Endothelial cell (in vitro differentiated cells): ENCODE data around the gene CRMP1. TPM values are rescaled to one million over a fixed set of nuclear protein-coding genes. Genes with fewer than 3 reads are reported as not detected.

Source experiments
- DNase-seq: peaks from one replicate; pipeline ENCODE4 v3.0.0; 2021; ENCODE audit warnings: low spot score
- H3K27ac Mint-ChIP-seq: one replicate; pipeline ENCODE4 v1.8.0; 2021; ENCODE audit warnings: mixed read lengths, inconsistent platforms; ENCODE audit not compliant: unreplicated experiment
- H3K27me3 Mint-ChIP-seq: one replicate; pipeline ENCODE4 v1.8.0; 2021; ENCODE audit warnings: mild to moderate bottlenecking, moderate library complexity, mixed read lengths, inconsistent platforms; ENCODE audit not compliant: unreplicated experiment
- H3K36me3 Mint-ChIP-seq: one replicate; pipeline ENCODE4 v1.8.0; 2021; ENCODE audit warnings: mild to moderate bottlenecking, low read depth, mixed read lengths, inconsistent platforms; ENCODE audit not compliant: unreplicated experiment
- H3K4me1 Mint-ChIP-seq: one replicate; pipeline ENCODE4 v1.8.0; 2021; ENCODE audit warnings: mild to moderate bottlenecking, mixed read lengths, inconsistent platforms; ENCODE audit not compliant: unreplicated experiment
- H3K4me3 Mint-ChIP-seq: one replicate; pipeline ENCODE4 v1.8.0; 2021; ENCODE audit warnings: mild to moderate bottlenecking, mixed read lengths, inconsistent platforms; ENCODE audit not compliant: unreplicated experiment
- H3K9me3 Mint-ChIP-seq: one replicate; pipeline ENCODE4 v1.8.0; 2021; ENCODE audit warnings: mixed read lengths, inconsistent platforms; ENCODE audit not compliant: unreplicated experiment
- CTCF ChIP-seq: fragments of 200-600 bp; sonication (generic); IDR thresholded peaks from one replicate; pipeline ENCODE4 v1.5.0; 2021; ENCODE audit warnings: antibody characterized with exemption; ENCODE audit not compliant: unreplicated experiment
- total RNA-seq: library from RNA; stranded (reverse); fragmentation: NEBNext Ultra II Directional; extraction: Animal tissue kit (Norgen Biotek cat#: 25700); gene quantifications from one replicate; pipeline ENCODE4 v1.2.1, GENCODE V29; 2021; ENCODE audit not compliant: unreplicated experiment

Gene CRMP1
- total RNA-seq, 1 donor from 2014 or later: 71.2 TPM

DNA sequence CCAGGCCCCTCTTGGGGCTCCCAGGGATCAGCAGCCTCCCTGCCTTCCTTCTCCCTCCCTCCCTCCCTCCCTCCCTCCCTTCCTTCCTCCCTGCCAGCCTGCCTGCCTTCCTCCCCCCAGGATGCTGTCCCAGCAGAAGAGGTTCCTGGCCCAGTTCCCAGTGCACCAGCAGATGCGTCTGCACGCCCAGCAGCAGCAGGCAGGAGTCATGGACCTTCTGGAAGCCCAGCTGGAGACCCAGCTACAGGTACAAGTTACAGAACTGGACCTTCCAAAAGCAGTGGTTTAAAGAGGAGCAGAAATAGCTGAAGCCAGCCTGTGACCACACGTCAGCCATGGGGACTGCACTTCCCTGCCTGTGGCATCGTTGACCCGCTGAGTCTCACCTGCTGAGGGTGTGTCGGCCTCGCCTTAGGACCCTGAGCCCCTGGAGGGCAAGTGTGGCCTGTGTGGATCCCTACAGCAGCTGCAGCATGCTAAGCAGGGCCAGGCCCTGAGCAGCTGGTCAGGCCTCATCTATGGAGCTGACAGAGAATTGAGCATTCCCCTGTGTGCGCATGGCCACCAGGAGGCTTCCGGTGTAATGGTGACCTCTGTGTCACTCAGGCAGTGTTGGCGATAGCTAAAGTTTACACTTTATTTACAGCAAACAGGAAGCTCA is 84.7 kb downstream of the CRMP1 start:
- no peak overlapping the region for H3K27ac Mint-ChIP-seq
- TF ChIP-seq CTCF: no peak
- no peak overlapping the region for H3K4me3 Mint-ChIP-seq
- H3K27me3 Mint-ChIP-seq: peaks cover 3% of the 10 kb centered on the region
- peaks cover 10% of the 10 kb centered on the region for H3K4me1 Mint-ChIP-seq
- DNase-seq: no peak
- H3K36me3 Mint-ChIP-seq: peaks cover 38% of the 10 kb centered on the region
- H3K9me3 Mint-ChIP-seq: no peaks in the 10 kb centered on the region

DNA sequence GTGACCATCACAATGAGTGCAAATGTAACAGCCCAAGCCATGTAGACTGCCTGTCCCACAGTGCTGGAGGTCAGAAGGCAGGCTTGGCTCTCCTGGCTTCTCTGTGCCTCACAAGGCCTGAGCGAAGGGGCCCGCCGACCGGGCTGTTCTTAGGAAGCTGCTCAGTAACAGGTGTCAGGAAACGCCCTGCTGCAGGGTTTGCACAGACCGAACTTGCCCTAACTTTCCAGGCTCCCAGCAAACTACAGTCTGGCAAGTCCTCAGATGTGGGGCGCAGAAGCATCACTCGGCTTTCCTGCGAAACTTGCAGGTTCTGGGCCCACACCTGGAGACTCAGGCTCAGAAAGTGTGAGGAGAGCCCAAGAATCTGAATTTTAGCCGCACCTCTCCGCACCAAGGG is 87.6 kb downstream of the CRMP1 start:
- no peak for TF ChIP-seq CTCF
- Mint-ChIP-seq H3K4me3 (no peak overlapping the region), H3K9me3 (no peaks in the 10 kb centered on the region), H3K36me3 (peaks cover 34% of the 10 kb centered on the region), H3K4me1 (peaks cover 11% of the 10 kb centered on the region), H3K27me3 (peaks cover 3% of the 10 kb centered on the region), H3K27ac (no peak overlapping the region)
- no peak for DNase-seq

DNA sequence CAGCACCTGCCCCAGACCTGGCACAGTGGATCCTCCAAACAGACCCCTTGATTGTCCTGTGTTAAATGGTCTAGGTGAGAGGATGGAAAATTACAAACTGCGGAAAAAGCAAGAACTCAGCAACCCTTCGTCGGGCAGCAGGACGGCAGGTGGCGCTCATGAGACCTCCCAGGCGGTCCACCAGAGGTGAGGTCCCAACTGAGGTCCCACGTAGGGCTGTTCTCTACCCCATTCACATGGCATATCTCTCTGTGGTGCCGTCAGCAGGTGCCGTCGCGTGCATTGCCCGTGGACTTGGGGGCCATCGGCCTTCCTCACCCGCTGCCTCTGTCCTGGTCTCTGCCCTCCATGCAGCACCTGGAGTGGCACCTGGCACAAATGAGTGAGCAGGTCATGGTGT is 88.2 kb downstream of the CRMP1 start:
- Mint-ChIP-seq H3K27ac (no peak overlapping the region), H3K4me3 (no peak overlapping the region), H3K27me3 (no peaks in the 10 kb centered on the region), H3K36me3 (peaks cover 31% of the 10 kb centered on the region), H3K4me1 (peaks cover 11% of the 10 kb centered on the region), H3K9me3 (no peaks in the 10 kb centered on the region)
- no peak for DNase-seq
- no peak for TF ChIP-seq CTCF

DNA sequence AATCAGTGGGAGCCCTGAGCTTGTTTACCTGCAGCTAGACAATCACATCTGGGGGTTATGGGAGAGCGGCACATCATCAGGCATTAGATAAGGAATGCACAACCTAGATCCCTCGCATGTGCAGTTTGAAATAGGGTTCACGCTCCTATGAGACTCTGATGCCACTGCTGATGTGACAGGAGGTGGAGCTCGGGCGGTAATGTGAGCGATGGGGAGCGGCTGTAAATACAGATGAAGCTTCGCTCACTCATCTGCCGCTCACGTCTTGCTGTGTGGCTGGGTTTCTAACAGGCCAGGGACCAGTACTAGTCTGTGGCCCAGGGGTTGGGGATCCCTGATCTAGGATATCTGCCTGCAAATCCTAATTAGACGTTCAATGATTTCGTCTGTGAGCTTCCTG is 90.3 kb downstream of the CRMP1 start:
- H3K4me3 Mint-ChIP-seq: no peak overlapping the region
- H3K9me3 Mint-ChIP-seq: no peaks in the 10 kb centered on the region
- no peak for TF ChIP-seq CTCF

GRCh38 chr4:5801696-5802095 is 91.2 kb downstream of the CRMP1 start:
- no peak for DNase-seq
- peak overlapping the region; percentile 65 for H3K4me3 Mint-ChIP-seq
- TF ChIP-seq CTCF: no peak
- no peaks in the 10 kb centered on the region for H3K27me3 Mint-ChIP-seq
- H3K36me3 Mint-ChIP-seq: peaks cover 34% of the 10 kb centered on the region
- H3K4me1 Mint-ChIP-seq: peaks cover 6% of the 10 kb centered on the region
- H3K9me3 Mint-ChIP-seq: no peaks in the 10 kb centered on the region
- no peak overlapping the region for H3K27ac Mint-ChIP-seq

More for the DNA sequence above, 90.3 kb downstream of the CRMP1 start:
- Mint-ChIP-seq H3K27ac (no peak overlapping the region), H3K36me3 (peaks cover 31% of the 10 kb centered on the region), H3K27me3 (no peaks in the 10 kb centered on the region), H3K4me1 (peaks cover 6% of the 10 kb centered on the region)
- DNase-seq: no peak
